Activated T-cell treated with anti-CD3 and anti-CD28 coated beads, Interleukin-2, amount 50 U/mL, for 24 hours (primary cell): ENCODE measurements around the gene ABCA9.

ENCODE experiments used
- DNase-seq: peaks from one replicate; pipeline ENCODE4 v3.0.0-alpha.2; 2020
- H3K27ac Mint-ChIP-seq: 2 replicates; pipeline ENCODE4 v1.8.0; 2020; ENCODE audit warnings: mild to moderate bottlenecking, mixed read lengths
- H3K27me3 Mint-ChIP-seq: 2 replicates; pipeline ENCODE4 v1.8.0; 2020; ENCODE audit warnings: mixed read lengths
- H3K36me3 Mint-ChIP-seq: 2 replicates; pipeline ENCODE4 v1.8.0; 2020; ENCODE audit warnings: low read depth, mixed read lengths
- H3K4me1 Mint-ChIP-seq: 2 replicates; pipeline ENCODE4 v1.8.0; 2020; ENCODE audit warnings: low read depth, mixed read lengths
- H3K4me3 Mint-ChIP-seq: 2 replicates; pipeline ENCODE4 v1.8.0; 2020; ENCODE audit warnings: mild to moderate bottlenecking, moderate library complexity, mixed read lengths
- H3K9me3 Mint-ChIP-seq: 2 replicates; pipeline ENCODE4 v1.8.0; 2020; ENCODE audit warnings: mixed read lengths

ABCA9 gene, protein sequence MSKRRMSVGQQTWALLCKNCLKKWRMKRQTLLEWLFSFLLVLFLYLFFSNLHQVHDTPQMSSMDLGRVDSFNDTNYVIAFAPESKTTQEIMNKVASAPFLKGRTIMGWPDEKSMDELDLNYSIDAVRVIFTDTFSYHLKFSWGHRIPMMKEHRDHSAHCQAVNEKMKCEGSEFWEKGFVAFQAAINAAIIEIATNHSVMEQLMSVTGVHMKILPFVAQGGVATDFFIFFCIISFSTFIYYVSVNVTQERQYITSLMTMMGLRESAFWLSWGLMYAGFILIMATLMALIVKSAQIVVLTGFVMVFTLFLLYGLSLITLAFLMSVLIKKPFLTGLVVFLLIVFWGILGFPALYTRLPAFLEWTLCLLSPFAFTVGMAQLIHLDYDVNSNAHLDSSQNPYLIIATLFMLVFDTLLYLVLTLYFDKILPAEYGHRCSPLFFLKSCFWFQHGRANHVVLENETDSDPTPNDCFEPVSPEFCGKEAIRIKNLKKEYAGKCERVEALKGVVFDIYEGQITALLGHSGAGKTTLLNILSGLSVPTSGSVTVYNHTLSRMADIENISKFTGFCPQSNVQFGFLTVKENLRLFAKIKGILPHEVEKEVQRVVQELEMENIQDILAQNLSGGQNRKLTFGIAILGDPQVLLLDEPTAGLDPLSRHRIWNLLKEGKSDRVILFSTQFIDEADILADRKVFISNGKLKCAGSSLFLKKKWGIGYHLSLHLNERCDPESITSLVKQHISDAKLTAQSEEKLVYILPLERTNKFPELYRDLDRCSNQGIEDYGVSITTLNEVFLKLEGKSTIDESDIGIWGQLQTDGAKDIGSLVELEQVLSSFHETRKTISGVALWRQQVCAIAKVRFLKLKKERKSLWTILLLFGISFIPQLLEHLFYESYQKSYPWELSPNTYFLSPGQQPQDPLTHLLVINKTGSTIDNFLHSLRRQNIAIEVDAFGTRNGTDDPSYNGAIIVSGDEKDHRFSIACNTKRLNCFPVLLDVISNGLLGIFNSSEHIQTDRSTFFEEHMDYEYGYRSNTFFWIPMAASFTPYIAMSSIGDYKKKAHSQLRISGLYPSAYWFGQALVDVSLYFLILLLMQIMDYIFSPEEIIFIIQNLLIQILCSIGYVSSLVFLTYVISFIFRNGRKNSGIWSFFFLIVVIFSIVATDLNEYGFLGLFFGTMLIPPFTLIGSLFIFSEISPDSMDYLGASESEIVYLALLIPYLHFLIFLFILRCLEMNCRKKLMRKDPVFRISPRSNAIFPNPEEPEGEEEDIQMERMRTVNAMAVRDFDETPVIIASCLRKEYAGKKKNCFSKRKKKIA (N-terminal part only)

DNA sequence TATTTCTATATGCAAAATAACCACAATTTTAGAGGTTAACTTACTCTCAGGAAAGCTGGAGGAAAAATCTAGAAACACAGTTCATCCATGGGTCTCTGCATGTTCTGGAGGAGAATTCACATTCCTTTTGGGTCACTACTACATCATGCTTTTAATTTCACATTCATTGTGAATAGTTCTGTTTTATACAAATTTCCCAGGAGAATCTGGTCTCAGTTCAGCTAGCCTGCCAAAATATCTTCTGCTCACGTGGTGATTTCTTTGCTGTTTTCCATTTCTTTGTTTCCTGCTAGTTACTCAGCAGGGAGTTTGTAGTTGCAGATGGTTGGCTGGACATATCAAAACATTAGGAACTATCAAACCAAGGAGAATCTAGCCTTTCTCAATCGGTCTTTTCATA lies at the start of gene ABCA9:
ABCA9 (minus strand) TSS at position 106 of the 400 bp plus-strand sequence. CDS start 9,801 bp downstream, outside the sequence.
- Mint-ChIP-seq H3K9me3 (peaks cover 6% of the 10 kb centered on the region), H3K27ac (no peak within 1 kb of the TSS), H3K27me3 (peaks cover 1% of the 10 kb centered on the region), H3K4me3 (no peak within 1 kb of the TSS), H3K36me3 (no peaks in the 10 kb centered on the region), H3K4me1 (peaks cover 2% of the 10 kb centered on the region)
- DNase-seq: no peak

GRCh38 chr17:69105907-69106730 lies 45.4 kb upstream of the ABCA9 start:
- DNase-seq: no peak
- Mint-ChIP-seq H3K4me3 (no peak overlapping the region), H3K27ac (no peak overlapping the region), H3K9me3 (no peaks in the 10 kb centered on the region), H3K4me1 (no peaks in the 10 kb centered on the region), H3K36me3 (no peaks in the 10 kb centered on the region), H3K27me3 (no peaks in the 10 kb centered on the region)

DNA sequence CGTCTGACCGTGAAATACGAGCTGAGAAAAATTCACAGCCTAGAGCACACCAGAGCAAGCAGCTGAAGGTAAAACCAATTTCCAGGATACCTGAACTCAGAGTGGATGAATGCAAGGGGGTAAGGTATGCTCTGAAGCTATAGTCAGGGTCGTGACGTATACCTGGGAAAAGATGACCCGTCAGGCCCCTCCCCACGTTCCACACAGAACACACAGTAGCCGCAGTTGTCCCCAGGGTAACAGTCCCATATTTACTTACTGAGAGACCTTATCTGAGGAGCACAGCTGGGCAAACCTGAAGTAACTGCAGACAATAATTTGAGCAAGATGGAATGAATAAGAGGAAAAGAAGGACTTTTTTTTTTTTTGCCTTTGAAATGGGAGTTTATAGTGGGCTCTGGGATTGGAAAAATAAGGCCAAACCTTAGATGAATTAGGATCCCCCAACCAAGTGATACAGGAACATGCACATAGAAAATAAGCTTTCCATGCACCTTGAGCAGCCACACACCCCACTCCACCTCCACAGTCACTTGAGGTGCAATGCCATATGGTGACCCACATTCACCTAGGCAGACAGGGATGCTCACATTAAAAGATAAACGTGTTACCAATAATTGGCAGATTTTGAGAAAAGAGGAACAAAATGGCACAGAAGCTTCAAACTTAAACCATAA lies 43.0 kb upstream of the ABCA9 start:
- DNase-seq: no peak
- Mint-ChIP-seq H3K9me3 (no peaks in the 10 kb centered on the region), H3K4me1 (no peaks in the 10 kb centered on the region), H3K4me3 (no peak overlapping the region), H3K36me3 (no peaks in the 10 kb centered on the region), H3K27me3 (no peaks in the 10 kb centered on the region), H3K27ac (no peak overlapping the region)

GRCh38 chr17:69098625-69099024 lies 37.9 kb upstream of the ABCA9 start:
- H3K9me3 Mint-ChIP-seq: no peaks in the 10 kb centered on the region
- H3K4me3 Mint-ChIP-seq: no peak overlapping the region
- H3K27me3 Mint-ChIP-seq: peaks cover 6% of the 10 kb centered on the region
- H3K27ac Mint-ChIP-seq: no peak overlapping the region
- H3K4me1 Mint-ChIP-seq: no peaks in the 10 kb centered on the region
- no peak for DNase-seq
- H3K36me3 Mint-ChIP-seq: no peaks in the 10 kb centered on the region

DNA sequence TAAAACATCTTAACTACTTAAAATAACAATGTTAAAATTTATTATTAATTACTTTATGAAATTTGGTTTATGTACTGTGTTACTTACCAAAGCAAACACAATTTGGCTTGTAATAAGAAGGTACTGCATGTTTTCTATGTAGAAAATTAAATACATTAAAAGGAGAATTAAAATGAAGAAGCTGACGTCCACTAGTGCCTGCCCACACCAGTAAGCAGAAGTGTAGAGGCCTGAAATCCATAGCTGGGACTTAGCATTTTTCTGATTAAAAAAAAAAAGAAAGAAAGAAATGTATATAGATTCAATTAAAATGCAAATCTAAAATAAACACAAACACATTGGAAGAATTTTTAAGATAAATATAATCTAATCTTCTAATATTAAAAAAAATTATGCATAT lies 35.8 kb upstream of the ABCA9 start:
- peaks cover 13% of the 10 kb centered on the region for H3K27me3 Mint-ChIP-seq
- H3K4me1 Mint-ChIP-seq: peaks cover 4% of the 10 kb centered on the region
- no peaks in the 10 kb centered on the region for H3K36me3 Mint-ChIP-seq
- H3K4me3 Mint-ChIP-seq: no peak overlapping the region
- H3K27ac Mint-ChIP-seq: no peak overlapping the region
- no peak for DNase-seq
- H3K9me3 Mint-ChIP-seq: no peaks in the 10 kb centered on the region

DNA sequence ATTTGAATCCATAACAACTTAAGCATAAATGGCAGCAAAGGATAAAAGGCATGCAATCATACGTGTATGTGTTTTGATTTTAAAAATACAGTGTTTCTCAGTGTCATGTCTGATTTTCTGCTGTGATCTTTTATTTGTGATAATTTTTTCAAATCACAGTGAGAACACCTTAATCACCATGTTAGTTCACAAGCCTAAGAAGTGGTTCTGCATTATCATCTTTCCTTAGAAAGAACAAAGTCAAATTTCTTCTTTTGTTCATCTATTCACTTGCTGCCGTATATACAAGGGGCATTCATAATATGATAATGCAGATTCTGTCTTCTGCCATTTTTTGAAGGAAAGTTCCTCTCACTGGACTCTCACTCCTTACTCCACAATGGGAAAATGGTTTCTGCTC lies 33.3 kb upstream of the ABCA9 start:
- no peak for DNase-seq
- Mint-ChIP-seq H3K27me3 (peaks cover 13% of the 10 kb centered on the region), H3K36me3 (no peaks in the 10 kb centered on the region), H3K4me1 (peaks cover 4% of the 10 kb centered on the region), H3K9me3 (no peaks in the 10 kb centered on the region), H3K4me3 (no peak overlapping the region), H3K27ac (no peak overlapping the region)

DNA sequence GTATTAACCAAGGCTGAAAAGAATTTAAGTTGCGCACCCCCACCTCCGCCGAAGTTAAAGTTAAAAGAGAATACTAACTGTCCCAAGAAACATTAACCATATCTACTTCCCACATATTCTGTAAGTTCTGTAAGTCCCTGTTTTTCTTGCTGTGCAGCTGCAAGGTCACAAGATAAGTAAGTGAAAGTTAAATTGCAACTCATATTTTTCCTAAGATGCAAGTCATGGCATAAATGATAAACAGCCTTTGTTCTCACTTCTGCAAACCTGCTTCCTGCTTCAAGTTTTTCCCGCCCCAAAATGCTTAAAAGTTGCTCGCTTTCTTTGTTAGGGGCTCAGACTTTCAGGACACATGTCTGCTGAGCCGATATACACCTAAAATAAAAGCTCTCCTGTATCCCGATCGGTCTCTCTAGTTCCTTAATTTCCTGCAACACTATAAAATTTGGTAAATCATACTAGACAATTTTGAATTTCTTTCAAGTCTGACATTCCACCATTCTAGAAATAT lies 32.6 kb upstream of the ABCA9 start:
- no peak for DNase-seq
- peaks cover 4% of the 10 kb centered on the region for H3K4me1 Mint-ChIP-seq
- peaks cover 13% of the 10 kb centered on the region for H3K27me3 Mint-ChIP-seq
- no peaks in the 10 kb centered on the region for H3K9me3 Mint-ChIP-seq
- H3K4me3 Mint-ChIP-seq: no peak overlapping the region
- no peaks in the 10 kb centered on the region for H3K36me3 Mint-ChIP-seq
- H3K27ac Mint-ChIP-seq: no peak overlapping the region

DNA sequence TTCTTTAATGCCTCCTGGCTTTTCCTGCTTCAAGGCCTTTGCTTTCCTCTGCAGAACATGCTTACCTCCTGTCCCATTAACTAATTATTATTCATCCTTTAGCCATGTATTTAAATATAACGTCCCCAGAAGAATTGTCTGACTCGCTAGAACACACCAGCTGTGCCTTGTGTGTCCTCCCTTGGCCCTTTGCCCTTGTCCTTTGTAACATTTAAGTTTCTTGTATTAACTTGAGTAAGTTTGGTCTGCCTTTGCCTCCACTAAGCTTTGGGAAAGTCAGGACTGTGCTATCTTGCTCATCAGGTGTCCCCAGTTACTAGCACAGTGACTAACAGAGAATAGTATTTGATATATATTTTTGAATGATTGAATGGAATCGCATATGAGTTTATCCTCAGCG lies 29.6 kb upstream of the ABCA9 start:
- Mint-ChIP-seq H3K36me3 (no peaks in the 10 kb centered on the region), H3K27me3 (peaks cover 13% of the 10 kb centered on the region), H3K4me3 (no peak overlapping the region), H3K27ac (no peak overlapping the region), H3K4me1 (peaks cover 4% of the 10 kb centered on the region), H3K9me3 (no peaks in the 10 kb centered on the region)
- DNase-seq: no peak

- Mint-ChIP-seq H3K27ac (no peak overlapping the region), H3K9me3 (no peaks in the 10 kb centered on the region), H3K4me3 (no peak overlapping the region), H3K4me1 (peaks cover 4% of the 10 kb centered on the region), H3K36me3 (no peaks in the 10 kb centered on the region), H3K27me3 (peaks cover 7% of the 10 kb centered on the region)
- no peak for DNase-seq
These were observed 28.0 kb upstream of the ABCA9 start for GRCh38 chr17:69088643-69089200.

GRCh38 chr17:69086641-69087040 lies 25.9 kb upstream of the ABCA9 start:
- Mint-ChIP-seq H3K4me1 (no peaks in the 10 kb centered on the region), H3K36me3 (peaks cover 4% of the 10 kb centered on the region)
- no peak for DNase-seq

GRCh38 chr17:69084911-69085310 lies 24.2 kb upstream of the ABCA9 start:
- Mint-ChIP-seq H3K27ac (no peak overlapping the region), H3K4me1 (no peaks in the 10 kb centered on the region), H3K27me3 (no peaks in the 10 kb centered on the region), H3K36me3 (peaks cover 4% of the 10 kb centered on the region), H3K9me3 (no peaks in the 10 kb centered on the region), H3K4me3 (no peak overlapping the region)
- no peak for DNase-seq

More at GRCh38 chr17:69086641-69087040, 25.9 kb upstream of the ABCA9 start:
- no peak overlapping the region for H3K4me3 Mint-ChIP-seq
- H3K27me3 Mint-ChIP-seq: no peaks in the 10 kb centered on the region
- H3K9me3 Mint-ChIP-seq: no peaks in the 10 kb centered on the region
- H3K27ac Mint-ChIP-seq: no peak overlapping the region

- Mint-ChIP-seq H3K9me3 (no peaks in the 10 kb centered on the region), H3K4me3 (no peak overlapping the region), H3K36me3 (peaks cover 4% of the 10 kb centered on the region), H3K27ac (no peak overlapping the region), H3K4me1 (no peaks in the 10 kb centered on the region), H3K27me3 (no peaks in the 10 kb centered on the region)
- no peak for DNase-seq
These were observed 22.0 kb upstream of the ABCA9 start for GRCh38 chr17:69082696-69083095.

DNA sequence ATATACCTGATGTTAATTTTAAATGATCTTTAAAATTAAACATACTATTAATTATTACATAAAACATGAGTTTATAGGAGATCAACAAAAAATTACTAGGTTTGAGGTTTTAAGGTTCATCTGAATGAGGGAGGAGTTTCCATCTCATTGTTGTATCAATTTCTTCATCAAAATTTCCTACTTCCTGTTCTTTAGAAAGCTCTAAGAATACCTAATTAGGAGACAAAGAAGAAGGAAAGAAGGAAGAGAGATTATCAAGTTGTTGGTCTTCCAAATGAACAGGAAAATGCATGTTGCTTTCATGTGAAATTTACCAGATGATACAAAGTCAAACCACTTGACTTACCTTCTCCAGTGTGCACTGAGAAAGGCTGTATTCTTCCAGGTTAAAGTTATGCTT lies 18.1 kb upstream of the ABCA9 start:
- Mint-ChIP-seq H3K27me3 (no peaks in the 10 kb centered on the region), H3K4me3 (no peak overlapping the region), H3K27ac (no peak overlapping the region), H3K9me3 (peaks cover 21% of the 10 kb centered on the region), H3K36me3 (peaks cover 4% of the 10 kb centered on the region), H3K4me1 (no peaks in the 10 kb centered on the region)
- no peak for DNase-seq
